Measurements from ENCODE around the gene PHF2. TPM values are rescaled to one million over a fixed set of nuclear protein-coding genes. Genes with fewer than 3 reads are reported as not detected.

PHF2 gene
- total and polyA plus RNA-seq, 2 of the 4 experiments (the other 2 are of a cell fraction), result 5.9 to 9.5 TPM

- Histone ChIP-seq H2AK9ac (replicated peaks; ENCODE audit: low read depth, low read length, poor library complexity) (no peak overlapping the region), H2BK15ac (ENCODE audit: low read depth, low read length) (no peak overlapping the region), H3K14ac (replicated peaks; ENCODE audit: low read depth, low read length) (no peak overlapping the region), H3K9me1 (ENCODE audit: insufficient read depth, low read length) (peaks cover 29% of the 10 kb centered on the region; the same call in 1 of the 2 replicates), H4K5ac (ENCODE audit: low read depth, low read length) (no peak overlapping the region), H3K4me2 (ENCODE audit: low read depth, low read length) (peak overlapping the region; percentile 55; the same call in 1 of the 2 replicates), H4K20me1 (ENCODE audit: insufficient read depth, low read length) (peaks cover 87% of the 10 kb centered on the region), H3K4ac (ENCODE audit: low read depth, low read length) (no peak overlapping the region), H3K9ac (ENCODE audit: low read depth, low read length) (no peak overlapping the region), H3K4me1 (ENCODE audit: control insufficient read depth, insufficient read depth, low read length) (peaks cover 6% of the 10 kb centered on the region), H2BK5ac (ENCODE audit: low read depth, low read length, poor library complexity, severe bottlenecking) (no peak overlapping the region), H2BK20ac (ENCODE audit: low read depth, low read length) (no peak overlapping the region), H3K23ac (ENCODE audit: low read depth, low read length) (no peak overlapping the region), H3K79me1 (ENCODE audit: low read depth in 1 of 2, low read length in 2 of 2) (peaks cover 24 to 97% of the 10 kb centered on the region in 2 experiments), H2BK120ac (ENCODE audit: low read depth, low read length) (no peak overlapping the region), H2AK5ac (ENCODE audit: low read depth, low read length) (no peak overlapping the region), H2AFZ (replicated peaks; ENCODE audit: low read length, poor library complexity) (peak overlapping the region; percentile 29), H3K27ac (ENCODE audit: insufficient read depth, low read length) (no peak overlapping the region), H4K8ac (ENCODE audit: low read depth in 2 of 2, low read length in 2 of 2) (no peak overlapping the region), H3K18ac (ENCODE audit: low read depth, low read length) (no peak overlapping the region), H3K27me3 (ENCODE audit: control insufficient read depth, insufficient read depth, low read length) (no peaks in the 10 kb centered on the region), H3K36me3 (ENCODE audit: control insufficient read depth, insufficient read depth, low read length) (no peaks in the 10 kb centered on the region), H3K9me3 (ENCODE audit: control insufficient read depth, insufficient read depth, low read length) (peaks cover 3% of the 10 kb centered on the region; the same call in 1 of the 2 replicates), H3K56ac (ENCODE audit: extremely low read depth, insufficient read depth, low read length) (no peak overlapping the region), H3K4me3 (ENCODE audit: insufficient read depth, low read depth, low read length) (no peak overlapping the region), H4K91ac (ENCODE audit: insufficient read depth, low read depth, low read length) (no peak overlapping the region)
- BruUV-seq (replicated peaks), result no TSS peak
- dilution Hi-C loops (cut with HindIII; ENCODE audit: low sequenced_read_pairs, unreplicated experiment) (no loop called here), intact Hi-C loops (cut with micrococcal nuclease) (no loop called here), in situ Hi-C loops (cut with MboI; ENCODE audit: low sequenced_read_pairs) (no loop called here)
- DNase-seq, result peak; percentile 52
- TF ChIP-seq FOS (IDR thresholded peaks at IDR 0.05; ENCODE audit: low read depth, low read length) (no peak), POLR2A (IDR thresholded peaks at IDR 0.05; ENCODE audit: low read depth, low read length) (no peak), RAD21 (IDR thresholded peaks at IDR 0.05; ENCODE audit: low read length) (no peak), CTCF (conservative IDR thresholded peaks at IDR 0.05; ENCODE audit: low read depth, low read length) (no peak), CHD1 (IDR thresholded peaks at IDR 0.05; ENCODE audit: low read depth, low read length) (no peak), SMC3 (IDR thresholded peaks at IDR 0.05; ENCODE audit: low read depth, low read length) (no peak), MXI1 (IDR thresholded peaks at IDR 0.05; ENCODE audit: borderline replicate concordance, low read depth, low read length) (no peak), NFE2L2 (IDR thresholded peaks at IDR 0.05; ENCODE audit: low read depth, low read length) (no peak)
- ATAC-seq (ENCODE audit: low read depth), result peak; percentile 74
- WGBS, 2 experiments (ENCODE audit: extremely low coverage in 2 of 2, insufficient read length in 1 of 2), result no CpG with 5 or more reads among the region's 8 CpGs
- ChIA-PET CTCF (interaction anchor here (0.6 kb wide), 1 partner anchor 837 kb away, joined by 10 read pairs; no protein-coding TSS in a partner anchor), POLR2A (ENCODE audit: unreplicated experiment) (no interaction called here)
Measured at GRCh38 chr9:93589688-93590087, 13.3 kb downstream of the PHF2 start.
